ENCODE results near the gene GPR146. TPM values are rescaled to one million over a fixed set of nuclear protein-coding genes. Genes with fewer than 3 reads are reported as not detected.

GPR146 gene
- total RNA-seq, 2 experiments from 2014 or later, result 9.9 to 13.7 TPM

DNA sequence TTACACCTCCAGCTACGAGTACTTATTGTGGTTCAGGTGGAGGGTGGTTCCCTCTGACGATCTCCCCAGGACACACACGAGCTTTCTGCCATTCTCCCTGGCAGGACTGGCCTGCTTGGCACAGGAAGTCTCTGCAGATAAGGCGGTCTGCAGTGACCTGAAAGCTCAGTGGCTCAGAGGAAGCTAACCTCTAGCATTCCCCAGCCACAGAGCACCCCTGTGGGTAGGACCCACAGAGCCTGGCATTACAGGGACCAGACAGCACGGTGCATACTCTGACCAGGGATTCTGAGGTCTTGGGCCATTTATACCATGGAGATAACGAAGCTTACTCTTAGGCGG lies 1.9 kb upstream of the GPR146 start:
- no peak overlapping the region for H3K4me3 ChIP-seq (ENCODE audit: low read length)

DNA sequence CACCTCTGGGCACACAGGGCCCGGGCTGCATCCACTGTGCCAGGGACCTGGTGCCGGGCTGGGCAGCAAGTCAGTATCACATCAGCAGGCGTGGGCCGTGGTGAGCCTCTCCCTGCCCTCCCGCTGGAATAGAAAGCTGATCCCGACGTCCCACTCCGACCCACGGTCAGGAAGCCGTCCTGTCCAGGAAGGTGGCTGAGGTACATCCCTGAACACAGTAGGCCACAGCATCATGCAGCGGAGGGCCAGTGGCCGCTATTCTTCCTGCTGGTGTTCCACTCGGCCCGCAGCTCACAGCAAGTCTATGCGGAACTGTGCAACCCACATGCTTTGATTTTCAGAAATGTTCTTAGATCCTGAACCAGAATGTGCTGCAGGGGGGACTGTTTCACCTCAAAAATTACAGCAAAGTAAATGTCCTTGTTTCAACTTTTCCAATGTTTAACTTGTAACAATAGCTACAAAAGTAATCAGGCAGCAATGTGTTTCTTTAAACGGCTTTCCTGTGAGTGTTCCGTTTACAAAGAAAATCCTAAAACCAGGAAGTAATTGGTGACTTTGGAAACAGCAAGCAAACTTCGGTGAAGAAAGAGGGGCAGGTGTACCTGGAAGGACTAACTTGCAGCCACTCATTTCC lies 676 bp upstream of the GPR146 start:
- peaks cover 9% of the 10 kb centered on the region for H3K36me3 Mint-ChIP-seq (ENCODE audit: low read depth)
- Histone ChIP-seq H3K27ac (ENCODE audit: low read depth in 1 of 2, low read length in 2 of 2) (peak overlapping the region in 1 of 2 donors; percentile 10), H3K9me3 (ENCODE audit: control insufficient read depth in 1 of 2, insufficient read depth in 1 of 2, low read length in 2 of 2) (no peaks in the 10 kb centered on the region), H3K4me3 (ENCODE audit: low read length) (peak overlapping the region; percentile 50), H3K27me3 (ENCODE audit: control insufficient read depth in 1 of 2, insufficient read depth in 2 of 2, low read length in 2 of 2) (no peaks in the 10 kb centered on the region), H3K36me3 (ENCODE audit: insufficient read depth, low read length) (no peaks in the 10 kb centered on the region), H3K4me1 (ENCODE audit: insufficient read depth, low read length) (peaks cover 59% of the 10 kb centered on the region)
- H3K4me1 Mint-ChIP-seq (ENCODE audit: low read depth), result peaks cover 52% of the 10 kb centered on the region
- CTCF ChIA-PET, result interaction anchor here (0.9 to 9.4 kb wide), 5 partner anchors 15 to 70 kb away, joined by 3 to 73 read pairs (median 9); no protein-coding TSS in a partner anchor
- no peaks in the 10 kb centered on the region for H3K9me3 Mint-ChIP-seq
- H3K27ac Mint-ChIP-seq, result peak overlapping the region; percentile 75
- H3K27me3 Mint-ChIP-seq, result no peaks in the 10 kb centered on the region
- peak overlapping the region; percentile 89 for H3K4me3 Mint-ChIP-seq
- DNase-seq, result no peak
- TF ChIP-seq, protein P1, sequence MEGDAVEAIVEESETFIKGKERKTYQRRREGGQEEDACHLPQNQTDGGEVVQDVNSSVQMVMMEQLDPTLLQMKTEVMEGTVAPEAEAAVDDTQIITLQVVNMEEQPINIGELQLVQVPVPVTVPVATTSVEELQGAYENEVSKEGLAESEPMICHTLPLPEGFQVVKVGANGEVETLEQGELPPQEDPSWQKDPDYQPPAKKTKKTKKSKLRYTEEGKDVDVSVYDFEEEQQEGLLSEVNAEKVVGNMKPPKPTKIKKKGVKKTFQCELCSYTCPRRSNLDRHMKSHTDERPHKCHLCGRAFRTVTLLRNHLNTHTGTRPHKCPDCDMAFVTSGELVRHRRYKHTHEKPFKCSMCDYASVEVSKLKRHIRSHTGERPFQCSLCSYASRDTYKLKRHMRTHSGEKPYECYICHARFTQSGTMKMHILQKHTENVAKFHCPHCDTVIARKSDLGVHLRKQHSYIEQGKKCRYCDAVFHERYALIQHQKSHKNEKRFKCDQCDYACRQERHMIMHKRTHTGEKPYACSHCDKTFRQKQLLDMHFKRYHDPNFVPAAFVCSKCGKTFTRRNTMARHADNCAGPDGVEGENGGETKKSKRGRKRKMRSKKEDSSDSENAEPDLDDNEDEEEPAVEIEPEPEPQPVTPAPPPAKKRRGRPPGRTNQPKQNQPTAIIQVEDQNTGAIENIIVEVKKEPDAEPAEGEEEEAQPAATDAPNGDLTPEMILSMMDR (IDR thresholded peaks at IDR 0.05), result no peak
- no peak for ATAC-seq (ENCODE audit: poor library complexity)
- intact Hi-C loops (cut with DNase I, micrococcal nuclease), result loop anchor here in 1 of 2 experiments (10.0 kb wide), 1 partner anchor 229 kb away; no protein-coding TSS in a partner anchor
- POLR2A ChIA-PET, result interaction anchor here (0.7 to 2.3 kb wide), 10 partner anchors 10 to 167 kb away, joined by 3 to 11 read pairs (median 4); partner anchors contain the start of genes COX19 and GET4

More for the DNA sequence above, 1.9 kb upstream of the GPR146 start:
- H3K27me3 ChIP-seq (ENCODE audit: control insufficient read depth in 1 of 2, insufficient read depth in 2 of 2, low read length in 2 of 2), result no peaks in the 10 kb centered on the region
- ChIA-PET POLR2A (no interaction called here), CTCF (interaction anchor here (1.1 to 4.4 kb wide), 2 partner anchors 23 to 50 kb away, joined by 3 to 34 read pairs; no protein-coding TSS in a partner anchor)
- peaks cover 9% of the 10 kb centered on the region for H3K36me3 Mint-ChIP-seq (ENCODE audit: low read depth)
- no peaks in the 10 kb centered on the region for H3K9me3 Mint-ChIP-seq
- H3K27ac Mint-ChIP-seq, result no peak overlapping the region
- DNase-seq (peak in 1 of 14 experiments; percentile 40), ATAC-seq (ENCODE audit: poor library complexity) (no peak)
- H3K4me1 Mint-ChIP-seq (ENCODE audit: low read depth), result peaks cover 40% of the 10 kb centered on the region
- no peaks in the 10 kb centered on the region for H3K27me3 Mint-ChIP-seq
- no peak overlapping the region for H3K27ac ChIP-seq (ENCODE audit: low read depth in 1 of 2, low read length in 2 of 2)
- H3K9me3 ChIP-seq (ENCODE audit: control insufficient read depth in 1 of 2, insufficient read depth in 1 of 2, low read length in 2 of 2), result no peaks in the 10 kb centered on the region
- peaks cover 47% of the 10 kb centered on the region for H3K4me1 ChIP-seq (ENCODE audit: insufficient read depth, low read length)
- H3K36me3 ChIP-seq (ENCODE audit: insufficient read depth, low read length), result no peaks in the 10 kb centered on the region
- intact Hi-C loops (cut with DNase I, micrococcal nuclease), result loop anchor here in 1 of 2 experiments (10.0 kb wide), 1 partner anchor 228 kb away; no protein-coding TSS in a partner anchor
- TF ChIP-seq, protein P1 (IDR thresholded peaks at IDR 0.05), result no peak
- peak overlapping the region; percentile 51 for H3K4me3 Mint-ChIP-seq

DNA sequence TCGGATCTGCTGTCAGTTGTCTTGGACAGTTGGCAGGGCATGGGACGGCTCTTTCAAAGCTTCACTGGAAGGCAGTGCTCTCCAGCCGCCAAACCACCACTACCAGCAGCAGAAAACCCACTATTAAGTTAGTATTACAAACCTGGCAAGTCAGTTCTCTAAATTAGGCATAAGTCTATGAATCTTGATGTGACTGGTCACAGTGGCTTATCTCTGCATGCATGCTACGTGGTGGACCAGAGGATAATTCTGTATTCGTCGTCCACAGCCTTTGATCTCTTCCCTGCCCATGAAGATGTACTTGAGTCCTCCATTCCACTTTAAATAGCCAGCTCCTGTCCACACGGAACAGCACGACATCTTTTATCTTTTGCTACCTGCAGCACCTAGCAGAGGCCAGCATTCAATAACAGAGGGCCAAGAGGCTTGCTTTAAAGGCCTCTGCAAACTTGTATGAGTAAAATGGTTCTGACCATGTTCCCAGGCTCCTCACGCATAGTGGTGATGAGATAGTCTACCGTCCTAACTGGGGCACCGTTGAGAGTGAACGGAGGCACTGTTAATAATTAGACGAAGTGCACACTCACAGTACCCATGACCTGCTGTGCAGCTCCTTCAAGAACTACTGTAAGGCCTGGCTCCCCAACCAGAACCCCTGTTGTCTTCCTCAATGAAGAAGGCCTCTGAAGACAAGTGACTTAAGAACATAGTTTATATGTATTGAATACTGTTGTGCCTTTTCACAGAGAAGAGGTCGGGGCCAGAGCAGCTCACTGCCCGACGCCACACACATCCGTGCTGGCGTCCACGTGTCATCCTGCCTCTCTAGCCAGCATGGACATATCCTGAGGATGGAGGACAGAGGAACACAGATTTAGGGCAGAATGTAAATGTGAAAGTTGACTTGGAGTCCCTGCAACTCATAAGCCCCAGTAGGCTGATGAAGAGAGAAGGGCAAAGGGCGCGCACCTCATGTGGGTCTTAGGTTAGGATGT lies 1.0 kb downstream of the GPR146 start:
- peak overlapping the region; percentile 50 for H3K4me3 ChIP-seq (ENCODE audit: low read length)
- DNase-seq (no peak), ATAC-seq (ENCODE audit: poor library complexity) (no peak)
- Mint-ChIP-seq H3K27ac (peak overlapping the region; percentile 79), H3K36me3 (ENCODE audit: low read depth) (peaks cover 9% of the 10 kb centered on the region), H3K9me3 (no peaks in the 10 kb centered on the region), H3K4me1 (ENCODE audit: low read depth) (peaks cover 69% of the 10 kb centered on the region), H3K27me3 (no peaks in the 10 kb centered on the region), H3K4me3 (peak overlapping the region; percentile 91)
- TF ChIP-seq, protein P1 (IDR thresholded peaks at IDR 0.05), result no peak
- H3K9me3 ChIP-seq (ENCODE audit: control insufficient read depth in 1 of 2, insufficient read depth in 1 of 2, low read length in 2 of 2), result no peaks in the 10 kb centered on the region
- H3K27me3 ChIP-seq (ENCODE audit: control insufficient read depth in 1 of 2, insufficient read depth in 2 of 2, low read length in 2 of 2), result no peaks in the 10 kb centered on the region
- peaks cover 76% of the 10 kb centered on the region for H3K4me1 ChIP-seq (ENCODE audit: insufficient read depth, low read length)
- intact Hi-C loops (cut with DNase I, micrococcal nuclease), result loop anchor here in 1 of 2 experiments (5.0 to 10.0 kb wide), 2 partner anchors 68 to 231 kb away; partner anchors contain the start of gene COX19
- ChIA-PET POLR2A (interaction anchor here (0.5 to 2.3 kb wide), 11 partner anchors 9 to 169 kb away, joined by 3 to 11 read pairs (median 4); partner anchors contain the start of genes COX19 and GET4), CTCF (interaction anchor here (0.8 to 9.4 kb wide), 8 partner anchors 9 to 72 kb away, joined by 3 to 73 read pairs (median 6); no protein-coding TSS in a partner anchor)
- peaks cover 1% of the 10 kb centered on the region for H3K36me3 ChIP-seq (ENCODE audit: insufficient read depth, low read length)
- peak overlapping the region in 1 of 2 donors; percentile 56 for H3K27ac ChIP-seq (ENCODE audit: low read depth in 1 of 2, low read length in 2 of 2)

Measured in CD4-positive, alpha-beta T cell (primary cell).